ENCODE measurements around the gene ZBTB43. TPM values are rescaled to one million over a fixed set of nuclear protein-coding genes. Genes with fewer than 3 reads are reported as not detected.
"Not testable (repeated sequence)": the region's sequence is repeated elsewhere in the genome, so short reads cannot be mapped to it uniquely, and the experiment has no call there.

Gene ZBTB43
- total and polyA plus RNA-seq, 4 donors, result 2.6 to 7.1 (median 5.0) TPM

GRCh38 chr9:126822873-126823272 lies 18.0 kb downstream of the ZBTB43 start (continued):
- TF ChIP-seq REST (IDR thresholded peaks at IDR 0.05), result no peak

- DNase-seq (ENCODE audit: low spot score); H3K27ac ChIP-seq (ENCODE audit: low read depth in 1 of 2, low read length in 2 of 2); H3K27me3 ChIP-seq (ENCODE audit: control insufficient read depth in 4 of 4, insufficient read depth in 4 of 4, low read length in 3 of 4); H3K4me3 ChIP-seq (ENCODE audit: low read depth in 1 of 3, low read length in 3 of 3); H3K9me3 ChIP-seq (ENCODE audit: control insufficient read depth in 4 of 4, low read length in 3 of 4); H3K36me3 ChIP-seq (ENCODE audit: control insufficient read depth in 4 of 4, insufficient read depth in 3 of 4, low read depth in 1 of 4, low read length in 3 of 4); H3K9ac ChIP-seq (ENCODE audit: low read depth in 1 of 2, low read length in 2 of 2): not testable (repeated sequence)
- 88% methylated on average over 7 of the region's 7 CpGs for whole genome bisulfite sequencing
- peaks cover 10 to 20% (median 11%) of the 10 kb centered on the region in 4 donors for H3K4me1 ChIP-seq (ENCODE audit: control insufficient read depth in 4 of 4, insufficient read depth in 4 of 4, low read length in 3 of 4)
These were observed 19.2 kb downstream of the ZBTB43 start for GRCh38 chr9:126824052-126824451.

GRCh38 chr9:126827227-126827626 lies 22.4 kb downstream of the ZBTB43 start:
- Histone ChIP-seq H3K27me3 (ENCODE audit: control insufficient read depth in 4 of 4, insufficient read depth in 4 of 4, low read length in 3 of 4) (no peaks in the 10 kb centered on the region), H3K9ac (ENCODE audit: low read depth in 1 of 2, low read length in 2 of 2) (no peak overlapping the region), H3K36me3 (ENCODE audit: control insufficient read depth in 4 of 4, insufficient read depth in 3 of 4, low read depth in 1 of 4, low read length in 3 of 4) (peaks cover 1 to 6% (median 4%) of the 10 kb centered on the region in 4 donors), H3K4me3 (ENCODE audit: low read depth in 1 of 3, low read length in 3 of 3) (no peak overlapping the region), H3K4me1 (ENCODE audit: control insufficient read depth in 4 of 4, insufficient read depth in 4 of 4, low read length in 3 of 4) (peaks cover 5 to 13% (median 5%) of the 10 kb centered on the region in 4 donors), H3K9me3 (ENCODE audit: control insufficient read depth in 4 of 4, low read length in 3 of 4) (no peaks in the 10 kb centered on the region), H3K27ac (ENCODE audit: low read depth in 1 of 2, low read length in 2 of 2) (no peak overlapping the region)
- WGBS, result 79% methylated on average over 7 of the region's 7 CpGs
- no peak for DNase-seq (ENCODE audit: low spot score)
- TF ChIP-seq HNF4A (conservative IDR thresholded peaks at IDR 0.05) (no peak), RAD21 (IDR thresholded peaks at IDR 0.05) (no peak), HNF4G (IDR thresholded peaks at IDR 0.05) (no peak), TAF1 (conservative IDR thresholded peaks at IDR 0.05) (no peak), ATF3 (IDR thresholded peaks at IDR 0.05) (no peak), NR2F2 (IDR thresholded peaks at IDR 0.05) (no peak), JUND (IDR thresholded peaks at IDR 0.05) (no peak), SP1 (IDR thresholded peaks at IDR 0.05) (no peak), YY1 (IDR thresholded peaks at IDR 0.05) (no peak), FOXA2 (IDR thresholded peaks at IDR 0.05) (no peak), REST (IDR thresholded peaks at IDR 0.05) (no peak), FOXA1 (IDR thresholded peaks at IDR 0.05) (no peak), GABPA (IDR thresholded peaks at IDR 0.05 in 1 of 2, conservative IDR thresholded peaks at IDR 0.05 in 1 of 2) (no peak)
